G401 (cell line): ENCODE measurements around the gene PGAM5. TPM values are rescaled to one million over a fixed set of nuclear protein-coding genes. Genes with fewer than 3 reads are reported as not detected.

Experiments used
- DNase-seq: peaks from one replicate; pipeline ENCODE4 v3.0.0-alpha.2; 2015; ENCODE audit warnings: low spot score
- in situ Hi-C: cut with HindIII; loops from 2 replicates; pipeline ENCODE4 v1.10.0; 2016; ENCODE audit warnings: low sequenced_read_pairs, mixed read lengths
- total RNA-seq: library from RNA; depleted of rRNA; stranded (reverse); fragments of >200 nt; shearing (Covaris generic); gene quantifications from 2 replicates; pipeline ENCODE4 v1.2.3, GENCODE V29; 2014

PGAM5 gene
- total RNA-seq, 1 experiment from 2014 or later, result 121 TPM

- in situ Hi-C loops, result no loop called here
Measured at GRCh38 chr12:132718644-132719043, 8.0 kb downstream of the PGAM5 start.

GRCh38 chr12:132719141-132719953, 8.7 kb downstream of the PGAM5 start:
- in situ Hi-C loops, result no loop called here
- DNase-seq, result no peak

More at GRCh38 chr12:132718644-132719043, 8.0 kb downstream of the PGAM5 start:
- no peak for DNase-seq

- in situ Hi-C loops, result no loop called here
Measured at GRCh38 chr12:132719954-132720324, 9.3 kb downstream of the PGAM5 start.

GRCh38 chr12:132720606-132721345, 10.1 kb downstream of the PGAM5 start:
- no peak for DNase-seq
- in situ Hi-C loops, result no loop called here

More at GRCh38 chr12:132719954-132720324, 9.3 kb downstream of the PGAM5 start:
- no peak for DNase-seq

- in situ Hi-C loops, result no loop called here
- no peak for DNase-seq
Measured at GRCh38 chr12:132723015-132723763, 12.5 kb downstream of the PGAM5 start.

GRCh38 chr12:132723764-132724140, 13.1 kb downstream of the PGAM5 start:
- in situ Hi-C loops, result no loop called here
- DNase-seq, result no peak

- in situ Hi-C loops, result no loop called here
Measured at GRCh38 chr12:132724506-132725241, 14.0 kb downstream of the PGAM5 start.

GRCh38 chr12:132726386-132726785, 15.7 kb downstream of the PGAM5 start:
- in situ Hi-C loops, result no loop called here

More at GRCh38 chr12:132724506-132725241, 14.0 kb downstream of the PGAM5 start:
- DNase-seq, result peak; percentile 20

GRCh38 chr12:132727091-132727794, 16.6 kb downstream of the PGAM5 start:
- DNase-seq, result no peak
- in situ Hi-C loops, result no loop called here

More at GRCh38 chr12:132726386-132726785, 15.7 kb downstream of the PGAM5 start:
- DNase-seq, result no peak

- in situ Hi-C loops, result no loop called here
- DNase-seq, result no peak
Measured at GRCh38 chr12:132728502-132728901, 17.9 kb downstream of the PGAM5 start.

- peak; percentile 60 for DNase-seq
- in situ Hi-C loops, result no loop called here
Measured at GRCh38 chr12:132729541-132730320, 19.1 kb downstream of the PGAM5 start.

- DNase-seq, result no peak
- in situ Hi-C loops, result no loop called here
Measured at GRCh38 chr12:132730353-132730752, 19.7 kb downstream of the PGAM5 start.

GRCh38 chr12:132731574-132731973, 20.9 kb downstream of the PGAM5 start:
- in situ Hi-C loops, result no loop called here
- DNase-seq, result no peak

- in situ Hi-C loops, result no loop called here
- no peak for DNase-seq
Measured at GRCh38 chr12:132734206-132734605, 23.6 kb downstream of the PGAM5 start.

- in situ Hi-C loops, result no loop called here
- no peak for DNase-seq
Measured at GRCh38 chr12:132735496-132735895, 24.9 kb downstream of the PGAM5 start.

GRCh38 chr12:132736378-132736777, 25.7 kb downstream of the PGAM5 start:
- DNase-seq, result no peak
- in situ Hi-C loops, result no loop called here

GRCh38 chr12:132736913-132737312, 26.3 kb downstream of the PGAM5 start:
- no peak for DNase-seq
- in situ Hi-C loops, result no loop called here
